HG02981 (cell line): ENCODE measurements around the gene PILRB.
"Not testable (repeated sequence)": the region's sequence is repeated elsewhere in the genome, so short reads cannot be mapped to it uniquely, and the experiment has no call there.

Experiments used
- ATAC-seq: cut with Tn5 transposase; IDR thresholded peaks from one replicate; pipeline ENCODE4 v1.9.1; 2021; ENCODE audit warnings: mild to moderate bottlenecking, moderate library complexity; ENCODE audit not compliant: unreplicated experiment

Gene PILRB

GRCh38 chr7:100373870-100374598, 16.1 kb downstream of the PILRB start:
- not testable (repeated sequence) for ATAC-seq

GRCh38 chr7:100374601-100375000, 16.7 kb downstream of the PILRB start:
- no peak for ATAC-seq

GRCh38 chr7:100376066-100376465, 18.1 kb downstream of the PILRB start:
- ATAC-seq = no peak

- no peak for ATAC-seq
These were observed 20.3 kb downstream of the PILRB start for GRCh38 chr7:100378114-100378755.

- ATAC-seq = no peak
These were observed 22.3 kb downstream of the PILRB start for GRCh38 chr7:100380196-100380595.

- ATAC-seq = not testable (repeated sequence)
These were observed 23.8 kb downstream of the PILRB start for GRCh38 chr7:100381531-100382233.

GRCh38 chr7:100382234-100382853, 24.4 kb downstream of the PILRB start:
- ATAC-seq = not testable (repeated sequence)

- no peak for ATAC-seq
These were observed 26.8 kb downstream of the PILRB start for GRCh38 chr7:100384628-100385294.

- ATAC-seq = no peak
These were observed 29.0 kb downstream of the PILRB start for GRCh38 chr7:100386940-100387339.

GRCh38 chr7:100387695-100388094, 29.8 kb downstream of the PILRB start:
- no peak for ATAC-seq

- no peak for ATAC-seq
These were observed 31.6 kb downstream of the PILRB start for GRCh38 chr7:100389437-100390088.

- ATAC-seq = no peak
These were observed 32.5 kb downstream of the PILRB start for GRCh38 chr7:100390286-100391009.

- no peak for ATAC-seq
These were observed 35.5 kb downstream of the PILRB start for GRCh38 chr7:100393233-100393905.

GRCh38 chr7:100394077-100394476, 36.2 kb downstream of the PILRB start:
- no peak for ATAC-seq

GRCh38 chr7:100396421-100396982, 38.6 kb downstream of the PILRB start:
- ATAC-seq = peak; percentile 83

GRCh38 chr7:100397315-100398081, 39.6 kb downstream of the PILRB start:
- ATAC-seq = no peak

- no peak for ATAC-seq
These were observed 40.3 kb downstream of the PILRB start for GRCh38 chr7:100398239-100398638.

GRCh38 chr7:100400041-100400440, 42.1 kb downstream of the PILRB start:
- ATAC-seq = no peak
